GM12878 (cell line): ENCODE results near the gene CFAP97. TPM values are rescaled to one million over a fixed set of nuclear protein-coding genes. Genes with fewer than 3 reads are reported as not detected.

ENCODE experiments used
- BCL11A ChIP-seq: IDR thresholded peaks from 2 replicates; pipeline ENCODE4 v1.6.1; 2011; ENCODE audit warnings: low read depth, low read length
- CREM ChIP-seq: IDR thresholded peaks from 2 replicates; pipeline ENCODE4 v1.6.1; 2014; ENCODE audit warnings: antibody characterized with exemption, low read depth
- ETV6 ChIP-seq, 2 experiments: fragments of 450-650 bp in 1 of 2; IDR thresholded peaks in 1 of 2; conservative IDR thresholded peaks in 1 of 2; 2 replicates each; pipeline ENCODE4 v1.6.1; 2014; ENCODE audit warnings: antibody characterized with exemption in 1 of 2, borderline replicate concordance in 1 of 2, low read depth in 1 of 2, mild to moderate bottlenecking in 1 of 2, moderate library complexity in 1 of 2
- IKZF2 ChIP-seq, 2 experiments: fragments of 450-650 bp; IDR thresholded peaks; 2 replicates each; pipeline ENCODE4 v1.6.1; 2017; ENCODE audit warnings: mild to moderate bottlenecking in 2 of 2, moderate library complexity in 2 of 2
- MXI1 ChIP-seq: fragments of 150-350 bp; IDR thresholded peaks from 2 replicates; pipeline ENCODE4 v1.6.1; 2011; ENCODE audit warnings: low read depth, mild to moderate bottlenecking, inconsistent platforms, low read length, improper control_type of control experiment
- RAD21 ChIP-seq: IDR thresholded peaks from 2 replicates; pipeline ENCODE4 v1.6.1; 2011; ENCODE audit warnings: mild to moderate bottlenecking, low read depth, low read length, moderate library complexity; ENCODE audit not compliant: insufficient read depth
- SP1 ChIP-seq: IDR thresholded peaks from one replicate; pipeline ENCODE4 v1.6.1; 2011; ENCODE audit warnings: low read depth, low read length
- STAT1 ChIP-seq: fragments of 450-650 bp; conservative IDR thresholded peaks from 2 replicates; pipeline ENCODE4 v1.6.1; 2014; ENCODE audit warnings: antibody characterized with exemption, mild to moderate bottlenecking
- TARDBP ChIP-seq: IDR thresholded peaks from 2 replicates; pipeline ENCODE4 v1.6.1; 2016; ENCODE audit warnings: borderline replicate concordance
- TCF7 ChIP-seq: IDR thresholded peaks from 2 replicates; pipeline ENCODE4 v1.6.1; 2014; ENCODE audit warnings: antibody characterized with exemption, borderline replicate concordance
- ZBTB4 ChIP-seq: fragments of 450-650 bp; formaldehyde crosslinking; IDR thresholded peaks from 2 replicates; pipeline ENCODE4 v1.4.0; 2022; ENCODE audit warnings: mild to moderate bottlenecking, moderate library complexity
- ZNF207 ChIP-seq: fragments of 450-650 bp; IDR thresholded peaks from 2 replicates; pipeline ENCODE4 v1.6.1; 2014; ENCODE audit warnings: antibody characterized with exemption, mild to moderate bottlenecking, borderline replicate concordance
- ZNF592 ChIP-seq: fragments of 450-650 bp; IDR thresholded peaks from 2 replicates; pipeline ENCODE4 v1.6.1; 2017; ENCODE audit warnings: mild to moderate bottlenecking, moderate library complexity
- ZZZ3 ChIP-seq: IDR thresholded peaks from 2 replicates; pipeline ENCODE4 v1.6.1; 2011; ENCODE audit warnings: low read depth; ENCODE audit not compliant: control insufficient read depth, insufficient read length
- polyA plus RNA-seq, 11 experiments: library from polyadenylated mRNA; depleted of rRNA in 4 of 11; unstranded in 6 of 11; stranded (reverse) in 5 of 11; fragments of >200 nt; fragmentation: Nextera tagmentation in 4 of 11; fragmentation: Illumina TruSeq in 1 of 11; extraction: Ambion mirVana in 4 of 11; extraction: Trizol in 1 of 11; gene quantifications; 1 replicate in 1 of 11; 2 replicates in 10 of 11; pipeline versions ENCODE4 v1.2.1 to v1.2.3, GENCODE V29; 2011 to 2016; ENCODE audit warnings: inconsistent platforms in 2 of 11, missing spikeins in 2 of 11, low read depth in 1 of 11
- total RNA-seq, 4 experiments: library from RNA; depleted of rRNA in 3 of 4; stranded (reverse); fragments of >200 nt in 3 of 4; fragmentation: Illumina TruSeq in 1 of 4; extraction: Trizol in 1 of 4; gene quantifications; 2 replicates each; pipeline versions ENCODE4 v1.2.1 to v1.2.3, GENCODE V29; 2013 to 2021
- TF ChIP-seq, protein P1 (sequence below): fragments of 450-650 bp; IDR thresholded peaks from 2 replicates; pipeline ENCODE4 v1.6.1; 2017; ENCODE audit warnings: borderline replicate concordance
- TF ChIP-seq, protein P2 (sequence below): fragments of 450-650 bp; IDR thresholded peaks from 2 replicates; pipeline ENCODE4 v1.6.1; 2017; ENCODE audit warnings: mild to moderate bottlenecking
- TF ChIP-seq, protein P3 (sequence below): fragments of 450-650 bp; IDR thresholded peaks from 2 replicates; pipeline ENCODE4 v1.6.1; 2017; ENCODE audit warnings: low read depth, mild to moderate bottlenecking, moderate library complexity

The CFAP97 gene
- total and polyA plus RNA-seq, 10 of the 15 experiments (the other 5 are each of a cell fraction or from before 2014, with no cell fraction given): 26.4 to 62.7 (median 48.0) TPM

GRCh38 chr4:185203486-185204237, at the start of gene CFAP97 (continued):
- TF ChIP-seq SP1 (no peak), IKZF2 (IDR thresholded peaks at IDR 0.05) (no peak), ZBTB4 (CRISPR knock-in tag) (no peak), BCL11A (no peak), STAT1 (no peak), ZZZ3 (no peak), ETV6 (conservative IDR thresholded peaks at IDR 0.05 in 1 of 2, IDR thresholded peaks at IDR 0.05 in 1 of 2; ENCODE audit: borderline replicate concordance in 1 of 2, low read depth in 1 of 2) (no peak; a peak in 1 of 4 replicates), MXI1 (peak; percentile 92), CREM (no peak), TARDBP (no peak), RAD21 (no peak), TCF7 (no peak), ZNF592 (no peak), ZNF207 (0 out of 2 replicates have a peak, but pooled peaks have one; percentile 17)
- TF ChIP-seq, protein P1, sequence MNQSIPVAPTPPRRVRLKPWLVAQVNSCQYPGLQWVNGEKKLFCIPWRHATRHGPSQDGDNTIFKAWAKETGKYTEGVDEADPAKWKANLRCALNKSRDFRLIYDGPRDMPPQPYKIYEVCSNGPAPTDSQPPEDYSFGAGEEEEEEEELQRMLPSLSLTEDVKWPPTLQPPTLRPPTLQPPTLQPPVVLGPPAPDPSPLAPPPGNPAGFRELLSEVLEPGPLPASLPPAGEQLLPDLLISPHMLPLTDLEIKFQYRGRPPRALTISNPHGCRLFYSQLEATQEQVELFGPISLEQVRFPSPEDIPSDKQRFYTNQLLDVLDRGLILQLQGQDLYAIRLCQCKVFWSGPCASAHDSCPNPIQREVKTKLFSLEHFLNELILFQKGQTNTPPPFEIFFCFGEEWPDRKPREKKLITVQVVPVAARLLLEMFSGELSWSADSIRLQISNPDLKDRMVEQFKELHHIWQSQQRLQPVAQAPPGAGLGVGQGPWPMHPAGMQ: no peak
- TF ChIP-seq, protein P2, sequence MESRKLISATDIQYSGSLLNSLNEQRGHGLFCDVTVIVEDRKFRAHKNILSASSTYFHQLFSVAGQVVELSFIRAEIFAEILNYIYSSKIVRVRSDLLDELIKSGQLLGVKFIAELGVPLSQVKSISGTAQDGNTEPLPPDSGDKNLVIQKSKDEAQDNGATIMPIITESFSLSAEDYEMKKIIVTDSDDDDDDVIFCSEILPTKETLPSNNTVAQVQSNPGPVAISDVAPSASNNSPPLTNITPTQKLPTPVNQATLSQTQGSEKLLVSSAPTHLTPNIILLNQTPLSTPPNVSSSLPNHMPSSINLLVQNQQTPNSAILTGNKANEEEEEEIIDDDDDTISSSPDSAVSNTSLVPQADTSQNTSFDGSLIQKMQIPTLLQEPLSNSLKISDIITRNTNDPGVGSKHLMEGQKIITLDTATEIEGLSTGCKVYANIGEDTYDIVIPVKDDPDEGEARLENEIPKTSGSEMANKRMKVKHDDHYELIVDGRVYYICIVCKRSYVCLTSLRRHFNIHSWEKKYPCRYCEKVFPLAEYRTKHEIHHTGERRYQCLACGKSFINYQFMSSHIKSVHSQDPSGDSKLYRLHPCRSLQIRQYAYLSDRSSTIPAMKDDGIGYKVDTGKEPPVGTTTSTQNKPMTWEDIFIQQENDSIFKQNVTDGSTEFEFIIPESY: no peak
- TF ChIP-seq, protein P3, sequence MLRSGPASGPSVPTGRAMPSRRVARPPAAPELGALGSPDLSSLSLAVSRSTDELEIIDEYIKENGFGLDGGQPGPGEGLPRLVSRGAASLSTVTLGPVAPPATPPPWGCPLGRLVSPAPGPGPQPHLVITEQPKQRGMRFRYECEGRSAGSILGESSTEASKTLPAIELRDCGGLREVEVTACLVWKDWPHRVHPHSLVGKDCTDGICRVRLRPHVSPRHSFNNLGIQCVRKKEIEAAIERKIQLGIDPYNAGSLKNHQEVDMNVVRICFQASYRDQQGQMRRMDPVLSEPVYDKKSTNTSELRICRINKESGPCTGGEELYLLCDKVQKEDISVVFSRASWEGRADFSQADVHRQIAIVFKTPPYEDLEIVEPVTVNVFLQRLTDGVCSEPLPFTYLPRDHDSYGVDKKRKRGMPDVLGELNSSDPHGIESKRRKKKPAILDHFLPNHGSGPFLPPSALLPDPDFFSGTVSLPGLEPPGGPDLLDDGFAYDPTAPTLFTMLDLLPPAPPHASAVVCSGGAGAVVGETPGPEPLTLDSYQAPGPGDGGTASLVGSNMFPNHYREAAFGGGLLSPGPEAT: no peak
